IPS-18a (cell line): Measurements from ENCODE around the gene NINL.
"Not testable (repeated sequence)": the region's sequence is repeated elsewhere in the genome, so short reads cannot be mapped to it uniquely, and the experiment has no call there.

ENCODE experiments used
- H3K27ac ChIP-seq: one replicate; pipeline ENCODE4 v1.5.1; 2013; ENCODE audit warnings: low read length
- H3K27me3 ChIP-seq: one replicate; pipeline ENCODE4 v1.6.1; 2013; ENCODE audit warnings: mild to moderate bottlenecking, low read length; ENCODE audit not compliant: control insufficient read depth, insufficient read depth
- H3K36me3 ChIP-seq: one replicate; pipeline ENCODE4 v1.6.1; 2013; ENCODE audit warnings: low read depth, low read length; ENCODE audit not compliant: control insufficient read depth
- H3K4me1 ChIP-seq: one replicate; pipeline ENCODE4 v1.6.1; 2013; ENCODE audit warnings: low read depth, low read length; ENCODE audit not compliant: control insufficient read depth
- H3K4me3 ChIP-seq: one replicate; pipeline ENCODE4 v1.5.1; 2013; ENCODE audit warnings: low read length
- H3K9ac ChIP-seq: one replicate; pipeline ENCODE4 v1.6.1; 2013; ENCODE audit warnings: mild to moderate bottlenecking, low read length, moderate library complexity
- H3K9me3 ChIP-seq: one replicate; pipeline ENCODE4 v1.6.1; 2013; ENCODE audit warnings: low read depth, low read length; ENCODE audit not compliant: control insufficient read depth

Gene NINL

DNA sequence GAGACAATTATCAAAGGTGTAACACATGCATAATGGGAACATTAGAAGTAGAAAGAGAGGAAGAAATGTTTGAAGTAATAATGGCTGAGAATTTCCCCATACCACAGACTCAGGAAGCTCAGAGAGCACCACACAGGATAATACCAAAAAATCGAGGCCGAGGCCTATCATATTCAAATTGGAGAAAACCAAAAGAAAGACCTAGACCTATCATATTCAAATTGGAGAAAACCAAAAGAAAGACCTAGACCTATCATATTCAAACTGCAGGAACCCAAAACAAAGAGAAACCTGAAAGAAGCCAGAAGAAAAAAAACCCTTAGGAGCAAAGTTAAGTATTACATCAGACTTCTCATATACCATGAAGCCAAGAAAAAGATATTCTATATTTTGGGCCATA is 18.0 kb downstream of the NINL start:
- peaks cover 18% of the 10 kb centered on the region for H3K4me1 ChIP-seq
- no peak overlapping the region for H3K4me3 ChIP-seq
- no peak overlapping the region for H3K27ac ChIP-seq
- H3K9me3 ChIP-seq: peaks cover 9% of the 10 kb centered on the region
- H3K27me3 ChIP-seq: no peaks in the 10 kb centered on the region
- H3K9ac ChIP-seq: no peak overlapping the region
- H3K36me3 ChIP-seq: no peaks in the 10 kb centered on the region

- Histone ChIP-seq H3K27me3 (no peaks in the 10 kb centered on the region), H3K4me1 (peaks cover 16% of the 10 kb centered on the region), H3K4me3 (no peak overlapping the region), H3K9me3 (peaks cover 9% of the 10 kb centered on the region), H3K36me3 (no peaks in the 10 kb centered on the region), H3K9ac (no peak overlapping the region), H3K27ac (no peak overlapping the region)
These were observed 18.5 kb downstream of the NINL start for GRCh38 chr20:25566821-25567220.

DNA sequence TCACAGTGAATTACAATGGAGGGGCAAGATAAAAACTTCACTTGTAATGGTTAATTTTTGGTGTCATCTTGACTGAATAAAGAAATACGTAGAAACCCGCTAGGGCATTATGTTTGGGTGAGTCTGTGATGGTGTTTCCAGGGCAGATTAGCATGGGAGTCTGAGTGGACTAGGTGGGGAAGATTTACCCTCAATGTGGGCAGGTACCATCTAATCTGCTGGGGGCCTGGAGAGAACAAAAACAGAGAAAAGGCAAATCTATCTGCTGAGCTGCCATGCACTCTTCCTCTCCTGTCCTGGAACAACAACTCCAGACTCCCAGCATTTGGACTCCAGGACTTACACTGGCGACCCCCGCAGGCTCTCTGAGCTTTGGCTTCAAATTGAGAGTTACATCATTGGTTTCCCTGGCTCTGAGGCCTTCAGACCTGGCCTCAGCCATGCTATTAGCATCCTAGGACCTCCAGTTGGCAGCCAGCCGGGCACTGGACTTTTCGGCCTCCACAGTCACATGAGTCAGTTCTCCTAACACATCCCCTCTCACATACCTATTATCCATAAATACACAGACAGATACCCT is 19.7 kb downstream of the NINL start:
- Histone ChIP-seq H3K36me3 (no peaks in the 10 kb centered on the region), H3K27me3 (no peaks in the 10 kb centered on the region), H3K4me1 (peaks cover 16% of the 10 kb centered on the region), H3K4me3 (no peak overlapping the region), H3K9ac (no peak overlapping the region), H3K27ac (peak overlapping the region; percentile 24), H3K9me3 (peaks cover 9% of the 10 kb centered on the region)

GRCh38 chr20:25563876-25564275 is 21.5 kb downstream of the NINL start:
- peaks cover 16% of the 10 kb centered on the region for H3K4me1 ChIP-seq

GRCh38 chr20:25563362-25563761 is 22.0 kb downstream of the NINL start:
- Histone ChIP-seq H3K27me3 (no peaks in the 10 kb centered on the region), H3K4me3 (no peak overlapping the region), H3K36me3 (no peaks in the 10 kb centered on the region), H3K9me3 (peaks cover 9% of the 10 kb centered on the region), H3K27ac (no peak overlapping the region), H3K9ac (no peak overlapping the region), H3K4me1 (peaks cover 16% of the 10 kb centered on the region)

More at GRCh38 chr20:25563876-25564275, 21.5 kb downstream of the NINL start:
- no peak overlapping the region for H3K9ac ChIP-seq
- no peak overlapping the region for H3K27ac ChIP-seq
- no peaks in the 10 kb centered on the region for H3K27me3 ChIP-seq
- peaks cover 9% of the 10 kb centered on the region for H3K9me3 ChIP-seq
- H3K36me3 ChIP-seq: no peaks in the 10 kb centered on the region
- H3K4me3 ChIP-seq: no peak overlapping the region

DNA sequence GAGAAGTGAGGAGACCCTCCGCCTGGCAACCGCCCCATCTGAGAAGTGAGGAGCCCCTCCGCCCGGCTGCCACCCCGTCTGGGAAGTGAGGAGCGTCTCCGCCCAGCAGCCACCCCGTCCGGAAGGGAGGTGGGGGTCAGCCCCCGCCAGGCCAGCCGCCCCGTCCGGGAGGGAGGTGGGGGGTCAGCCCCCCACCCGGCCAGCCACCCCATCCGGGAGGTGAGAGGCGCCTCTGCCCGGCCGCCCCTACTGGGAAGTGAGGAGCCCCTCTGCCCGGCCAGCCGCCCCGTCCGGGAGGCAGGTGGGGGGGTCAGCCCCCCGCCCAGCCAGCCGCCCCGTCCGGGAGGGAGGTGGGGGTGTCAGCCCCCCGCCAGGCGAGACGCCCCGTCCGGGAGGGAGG is 23.6 kb downstream of the NINL start:
- H3K27ac ChIP-seq, H3K27me3 ChIP-seq, H3K9me3 ChIP-seq, H3K4me3 ChIP-seq, H3K9ac ChIP-seq, H3K36me3 ChIP-seq: not testable (repeated sequence)
- peaks cover 11% of the 10 kb centered on the region for H3K4me1 ChIP-seq

DNA sequence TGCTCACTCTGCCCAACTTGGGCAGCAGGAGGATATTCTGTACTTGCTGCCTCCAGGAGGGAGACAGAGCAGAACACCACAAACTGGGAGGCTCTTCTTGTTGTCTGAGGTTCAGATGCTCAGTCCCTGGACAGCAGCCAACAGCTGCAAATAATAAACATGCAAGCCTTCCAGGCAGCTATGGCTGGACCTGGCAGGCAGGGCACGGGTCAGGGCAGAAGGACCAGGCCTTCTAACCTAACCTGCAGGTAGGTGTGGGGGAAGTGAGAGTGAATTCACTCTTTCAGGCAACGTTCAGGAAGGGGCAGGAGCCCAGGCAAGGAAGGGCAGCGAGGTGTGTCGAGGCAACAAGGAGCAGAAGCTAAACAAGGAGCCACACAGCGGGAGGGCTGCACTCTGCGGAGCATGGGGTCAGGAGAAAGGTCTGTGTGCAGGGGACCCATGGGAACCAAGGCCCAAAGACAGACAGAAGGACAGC is 31.5 kb downstream of the NINL start:
- H3K9ac ChIP-seq: no peak overlapping the region
- no peak overlapping the region for H3K27ac ChIP-seq
- H3K27me3 ChIP-seq: no peaks in the 10 kb centered on the region
- no peaks in the 10 kb centered on the region for H3K9me3 ChIP-seq
- no peak overlapping the region for H3K4me3 ChIP-seq
- H3K36me3 ChIP-seq: peaks cover 7% of the 10 kb centered on the region
- peaks cover 21% of the 10 kb centered on the region for H3K4me1 ChIP-seq

DNA sequence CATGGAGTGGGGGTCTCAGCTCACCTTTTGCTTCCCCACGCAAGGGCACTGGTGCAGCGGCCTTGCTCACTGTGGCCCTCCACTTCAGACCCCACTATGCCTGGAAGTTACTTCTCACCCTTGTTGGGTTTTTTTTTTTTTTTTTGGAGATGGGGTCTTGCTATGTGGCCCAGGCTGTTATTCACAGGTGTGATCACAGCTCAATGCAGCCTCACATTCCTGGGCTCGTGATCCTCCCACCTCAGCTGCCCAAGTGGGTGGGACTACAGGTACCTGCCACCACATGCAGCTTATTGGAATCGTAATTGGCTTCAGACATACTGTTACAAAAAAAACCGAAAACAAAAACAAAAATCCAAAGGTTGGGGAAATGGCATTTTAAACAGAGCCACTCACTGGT is 32.4 kb downstream of the NINL start:
- Histone ChIP-seq H3K27me3 (no peaks in the 10 kb centered on the region), H3K4me1 (peaks cover 21% of the 10 kb centered on the region), H3K4me3 (no peak overlapping the region), H3K9ac (no peak overlapping the region), H3K36me3 (peaks cover 7% of the 10 kb centered on the region), H3K9me3 (no peaks in the 10 kb centered on the region), H3K27ac (no peak overlapping the region)

GRCh38 chr20:25551413-25552215 is 33.7 kb downstream of the NINL start:
- Histone ChIP-seq H3K27me3 (no peaks in the 10 kb centered on the region), H3K4me1 (peaks cover 24% of the 10 kb centered on the region), H3K9me3 (no peaks in the 10 kb centered on the region), H3K9ac (no peak overlapping the region), H3K36me3 (no peaks in the 10 kb centered on the region), H3K27ac (no peak overlapping the region), H3K4me3 (no peak overlapping the region)

DNA sequence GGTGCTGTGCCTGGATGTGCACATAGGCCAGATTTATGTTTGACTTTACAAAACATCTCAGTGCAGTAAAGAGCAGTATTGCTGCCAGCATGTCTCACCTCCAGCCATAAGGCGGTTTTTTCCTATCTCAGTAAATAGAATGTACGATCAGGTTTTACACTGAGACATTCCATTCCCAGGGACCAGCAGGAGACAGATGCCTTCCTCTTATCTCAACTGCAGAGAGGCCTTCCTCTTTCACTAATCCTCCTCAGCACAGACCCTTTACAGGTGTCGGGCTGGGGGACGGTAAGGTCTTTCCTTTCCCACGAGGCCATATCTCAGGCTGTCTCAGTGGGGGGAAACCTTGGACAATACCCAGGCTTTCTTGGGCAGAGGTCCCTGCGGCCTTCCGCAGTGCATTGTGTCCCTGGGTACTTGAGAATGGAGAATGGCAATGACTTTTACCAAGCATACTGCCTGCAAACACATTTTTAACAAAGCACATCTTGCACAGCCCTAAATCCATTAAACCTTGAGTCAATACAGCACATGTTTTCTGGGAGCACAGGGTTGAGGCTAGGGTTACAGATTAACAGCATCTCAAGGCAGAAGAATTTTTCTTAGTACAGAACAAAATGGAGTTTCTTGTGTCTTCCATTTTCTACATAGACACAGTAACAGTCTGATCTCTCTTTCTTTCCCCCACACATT is 34.5 kb downstream of the NINL start:
- not testable (repeated sequence) for H3K9ac ChIP-seq, H3K27me3 ChIP-seq, H3K36me3 ChIP-seq, H3K27ac ChIP-seq, H3K4me3 ChIP-seq, H3K9me3 ChIP-seq
- peaks cover 33% of the 10 kb centered on the region for H3K4me1 ChIP-seq

- no peak overlapping the region for H3K4me3 ChIP-seq
- H3K4me1 ChIP-seq: peaks cover 41% of the 10 kb centered on the region
- H3K9me3 ChIP-seq: no peaks in the 10 kb centered on the region
- no peaks in the 10 kb centered on the region for H3K27me3 ChIP-seq
- no peak overlapping the region for H3K9ac ChIP-seq
- H3K36me3 ChIP-seq: no peaks in the 10 kb centered on the region
- no peak overlapping the region for H3K27ac ChIP-seq
These were observed 35.4 kb downstream of the NINL start for GRCh38 chr20:25549843-25550477.
